ENCODE data around the gene DRC1.
A peak's percentile ranks its signal among the peaks of the same experiment; 100 is the strongest.

The DRC1 gene

DNA sequence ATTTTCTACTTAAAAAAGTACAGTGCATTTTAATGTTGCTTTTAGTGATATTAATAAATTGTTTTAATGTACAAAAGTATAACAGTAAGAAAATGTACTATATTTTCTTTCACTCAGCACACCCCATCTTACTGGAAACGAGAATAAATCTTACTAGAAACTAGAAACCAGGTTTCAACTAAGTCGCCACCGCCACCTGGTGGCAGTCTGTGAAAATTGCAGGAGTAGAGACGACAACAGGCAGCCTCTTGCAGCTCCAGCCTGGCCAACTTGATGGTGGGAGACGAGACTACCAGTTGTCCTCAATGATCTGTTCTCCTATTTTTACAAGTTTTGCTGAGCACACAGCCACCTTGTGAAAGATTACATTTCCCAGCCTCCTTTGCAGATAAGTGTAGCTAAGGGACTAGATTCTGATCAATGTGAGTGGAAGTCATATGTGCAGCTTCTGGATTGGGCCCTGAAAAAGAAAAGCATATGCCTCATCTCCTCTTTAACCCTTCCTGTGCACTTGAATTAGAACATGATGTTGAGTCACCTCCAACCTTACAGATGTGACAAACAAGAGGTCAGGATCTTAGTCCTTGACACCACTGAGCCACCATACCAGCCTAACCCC is 67.5 kb downstream of the DRC1 start:
- Mint-ChIP-seq H3K27ac (no peak overlapping the region), H3K9me3 (peaks cover 19 to 23% of the 10 kb centered on the region in 2 donors), H3K36me3 (no peaks in the 10 kb centered on the region), H3K4me3 (no peak overlapping the region), H3K27me3 (no peaks in the 10 kb centered on the region), H3K4me1 (no peaks in the 10 kb centered on the region)
- DNase-seq (peak; percentile 16), ATAC-seq (replicated peaks) (no peak)

DNA sequence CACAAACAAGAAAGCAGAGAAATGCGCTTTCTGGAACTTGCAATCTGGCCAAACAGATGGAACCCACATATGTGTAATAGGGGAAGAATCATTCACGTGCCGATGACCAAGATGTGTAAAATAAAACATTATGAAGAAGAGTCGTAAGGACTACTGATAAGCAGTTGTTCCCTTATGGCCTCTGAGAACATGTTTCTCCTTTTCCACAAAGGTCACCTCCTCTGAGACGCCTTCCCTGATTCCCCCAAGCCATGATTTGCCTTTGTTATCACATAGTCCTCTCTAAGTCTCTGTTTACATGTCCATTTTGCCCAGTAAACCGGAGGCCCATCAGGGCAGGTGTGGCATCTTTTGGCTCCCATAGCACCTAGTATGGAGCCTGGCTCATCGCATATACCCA is 68.2 kb downstream of the DRC1 start:
- no peak overlapping the region for H3K27ac Mint-ChIP-seq
- no peaks in the 10 kb centered on the region for H3K36me3 Mint-ChIP-seq
- H3K27me3 Mint-ChIP-seq, result no peaks in the 10 kb centered on the region
- no peak overlapping the region for H3K4me3 Mint-ChIP-seq
- H3K4me1 Mint-ChIP-seq, result no peaks in the 10 kb centered on the region
- peaks cover 19 to 23% of the 10 kb centered on the region in 2 donors for H3K9me3 Mint-ChIP-seq
- DNase-seq (no peak), ATAC-seq (replicated peaks) (no peak)

DNA sequence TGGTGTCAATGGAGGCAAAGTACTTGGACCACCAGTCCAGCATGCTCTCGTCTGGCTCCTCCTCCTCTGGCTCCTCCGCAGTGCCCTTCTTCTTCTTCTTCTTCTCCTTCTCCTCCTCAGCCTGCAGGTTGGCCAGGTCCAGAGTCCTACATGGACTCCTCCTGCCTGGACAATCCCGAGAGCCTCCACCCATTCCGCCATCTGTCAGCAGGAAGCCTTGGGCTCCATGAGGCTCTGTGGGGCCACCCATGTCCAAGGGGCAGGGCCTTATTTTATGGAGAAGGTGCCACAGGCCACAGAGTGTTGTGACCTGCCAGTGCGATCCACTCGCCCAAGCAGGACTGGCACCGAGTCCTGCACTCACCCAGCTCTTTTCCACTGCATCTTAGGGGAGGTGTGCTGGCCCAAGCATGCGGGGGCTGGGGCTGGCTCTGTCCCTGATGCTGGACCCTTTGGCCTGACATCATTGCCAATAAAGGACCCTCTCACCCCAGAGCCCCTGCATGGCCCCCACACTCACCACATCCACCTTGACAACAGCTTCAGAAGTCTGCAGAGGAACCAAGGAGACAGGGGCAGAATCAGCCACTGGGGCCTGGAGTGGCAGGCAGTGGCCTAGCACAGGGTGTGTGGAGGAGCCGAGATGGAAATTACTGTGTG is 69.0 kb downstream of the DRC1 start:
- Mint-ChIP-seq H3K27me3 (no peaks in the 10 kb centered on the region), H3K4me1 (no peaks in the 10 kb centered on the region), H3K9me3 (peaks cover 19 to 23% of the 10 kb centered on the region in 2 donors), H3K4me3 (no peak overlapping the region), H3K36me3 (no peaks in the 10 kb centered on the region), H3K27ac (no peak overlapping the region)
- DNase-seq, result no peak
- no peak for ATAC-seq (replicated peaks)

DNA sequence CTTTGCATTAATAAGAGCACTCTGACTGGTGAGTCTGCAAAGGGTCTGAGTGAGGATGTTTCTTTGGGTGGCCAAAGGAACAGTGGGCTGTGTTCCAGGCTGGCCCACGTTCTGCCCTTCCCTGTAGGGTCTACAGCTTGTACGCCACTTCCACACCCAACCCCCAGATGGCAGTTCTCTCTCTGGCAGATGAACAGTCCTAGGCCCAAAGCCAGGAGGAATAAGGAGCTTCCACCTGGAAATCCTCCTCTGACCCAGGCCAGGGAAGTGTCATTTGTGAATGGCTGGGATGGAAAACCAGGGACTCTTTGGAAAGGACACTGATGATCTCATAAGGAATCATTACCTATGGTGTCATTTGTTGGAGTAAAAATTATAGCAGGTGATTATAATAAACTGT is 69.6 kb downstream of the DRC1 start:
- DNase-seq, result no peak
- no peak for ATAC-seq (replicated peaks)
- Mint-ChIP-seq H3K27me3 (no peaks in the 10 kb centered on the region), H3K4me3 (no peak overlapping the region), H3K9me3 (peaks cover 19 to 23% of the 10 kb centered on the region in 2 donors), H3K27ac (no peak overlapping the region), H3K36me3 (no peaks in the 10 kb centered on the region), H3K4me1 (no peaks in the 10 kb centered on the region)

DNA sequence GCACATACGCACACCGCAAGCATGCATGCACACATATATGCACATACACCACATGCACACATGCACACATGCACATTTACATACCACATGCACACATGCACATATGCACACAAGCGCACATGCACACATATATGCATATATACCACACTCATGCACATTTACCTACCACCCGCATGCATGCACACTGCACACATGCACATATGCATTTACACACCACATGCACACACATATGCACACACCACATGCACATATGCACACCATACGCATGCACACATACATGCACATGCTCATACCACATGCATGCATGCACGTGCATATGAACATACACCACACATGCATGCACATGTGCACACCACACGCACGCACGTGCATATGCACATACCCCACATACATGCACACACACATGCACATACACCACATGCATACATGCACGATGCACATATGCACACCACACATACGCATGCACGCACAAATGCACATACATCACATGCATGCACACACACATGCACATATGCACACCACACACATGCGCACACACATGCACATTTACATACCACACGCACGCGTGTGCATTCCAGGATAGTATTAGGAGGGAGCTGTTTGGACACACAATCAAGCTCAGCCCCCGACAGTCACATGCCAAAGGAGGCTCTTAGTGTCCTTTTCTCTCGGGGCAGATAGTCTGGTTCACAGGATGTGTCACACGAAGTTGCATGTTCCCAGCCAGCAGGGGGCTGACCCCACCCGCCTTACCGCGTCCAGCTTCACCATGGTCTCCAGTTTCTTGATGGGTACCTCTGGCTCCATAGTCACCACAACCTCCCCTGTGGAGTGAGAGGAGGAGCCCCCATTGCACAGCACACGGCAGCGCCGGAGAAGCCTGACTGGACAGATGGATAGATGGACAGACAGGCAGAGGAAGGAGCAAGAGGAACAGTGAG is 70.3 kb downstream of the DRC1 start:
- H3K4me1 Mint-ChIP-seq, result no peaks in the 10 kb centered on the region
- H3K27me3 Mint-ChIP-seq, result no peaks in the 10 kb centered on the region
- H3K9me3 Mint-ChIP-seq, result peaks cover 19 to 23% of the 10 kb centered on the region in 2 donors
- no peak for DNase-seq
- no peak overlapping the region for H3K4me3 Mint-ChIP-seq
- H3K27ac Mint-ChIP-seq, result no peak overlapping the region
- ATAC-seq (replicated peaks), result no peak
- H3K36me3 Mint-ChIP-seq, result no peaks in the 10 kb centered on the region

DNA sequence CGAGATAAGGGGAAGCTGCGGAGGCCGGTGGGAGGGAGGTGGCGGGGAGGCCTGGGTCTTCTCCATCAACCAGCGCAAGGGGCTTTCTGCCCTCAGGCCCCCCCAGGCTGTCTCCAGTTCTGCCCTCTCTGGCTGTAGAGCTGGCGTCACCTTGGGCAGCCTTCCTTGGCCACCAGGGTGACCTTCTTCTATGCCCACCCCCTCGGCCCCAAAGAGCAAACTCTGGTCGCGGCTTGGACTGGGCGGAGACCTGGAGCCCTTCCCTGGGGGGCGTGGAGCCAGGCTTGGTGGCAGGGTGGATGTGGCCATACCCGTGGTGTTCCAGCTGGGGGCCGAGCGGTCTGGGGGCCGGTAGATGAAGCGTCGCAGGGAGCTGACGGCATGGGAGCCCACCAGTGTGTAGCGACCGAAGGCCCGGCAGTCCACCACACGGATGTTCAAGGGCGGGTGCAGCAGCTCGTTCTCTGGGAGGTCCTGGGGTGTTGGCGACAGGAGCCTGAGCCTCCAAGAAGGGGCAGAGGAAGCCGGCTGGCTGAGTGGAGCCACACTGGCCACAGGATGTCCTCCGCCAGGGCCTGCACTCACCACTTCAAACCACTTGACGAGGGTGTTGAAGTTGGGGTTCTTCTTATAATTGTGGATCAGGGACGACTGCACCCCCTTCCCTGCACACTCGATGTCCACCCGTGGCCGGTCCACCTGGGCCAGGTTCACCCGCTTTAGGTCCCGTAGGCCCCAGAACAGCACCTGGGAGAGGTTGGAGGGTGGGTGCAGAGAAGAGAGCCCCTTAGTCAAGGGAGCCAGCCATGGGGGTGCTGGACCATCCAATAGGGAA is 71.3 kb downstream of the DRC1 start:
- H3K4me1 Mint-ChIP-seq, result peaks cover 2 to 8% of the 10 kb centered on the region in 2 donors
- H3K4me3 Mint-ChIP-seq, result no peak overlapping the region
- ATAC-seq (replicated peaks), result no peak
- peaks cover 19 to 23% of the 10 kb centered on the region in 2 donors for H3K9me3 Mint-ChIP-seq
- H3K27me3 Mint-ChIP-seq, result peaks cover 4 to 7% of the 10 kb centered on the region in 2 donors
- no peak for DNase-seq
- H3K27ac Mint-ChIP-seq, result no peak overlapping the region
- H3K36me3 Mint-ChIP-seq, result no peaks in the 10 kb centered on the region

DNA sequence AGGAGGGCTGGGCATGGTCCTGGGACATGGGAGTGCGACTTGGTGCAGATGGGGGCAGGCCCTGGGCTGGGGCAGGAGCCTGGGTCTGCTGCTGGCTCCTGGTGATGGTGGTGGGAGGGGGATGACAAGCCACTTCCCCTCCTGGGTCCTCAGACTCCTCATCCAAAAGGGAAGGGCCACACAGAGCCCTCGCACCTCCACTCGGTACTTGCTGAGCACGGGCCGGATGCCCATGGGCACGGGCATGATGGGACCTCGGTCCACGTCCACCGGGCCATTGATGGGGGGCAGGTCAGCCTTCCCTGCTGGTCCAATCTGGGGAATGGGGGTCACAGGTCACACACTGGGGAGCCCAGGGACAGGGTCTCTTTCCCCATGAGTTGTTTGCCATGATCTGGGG is 72.1 kb downstream of the DRC1 start:
- DNase-seq, result no peak
- ATAC-seq (replicated peaks), result no peak
- Mint-ChIP-seq H3K36me3 (no peaks in the 10 kb centered on the region), H3K9me3 (peaks cover 18 to 19% of the 10 kb centered on the region in 2 donors), H3K4me1 (peaks cover 2 to 8% of the 10 kb centered on the region in 2 donors), H3K27ac (no peak overlapping the region), H3K4me3 (no peak overlapping the region), H3K27me3 (peaks cover 4 to 10% of the 10 kb centered on the region in 2 donors)

DNA sequence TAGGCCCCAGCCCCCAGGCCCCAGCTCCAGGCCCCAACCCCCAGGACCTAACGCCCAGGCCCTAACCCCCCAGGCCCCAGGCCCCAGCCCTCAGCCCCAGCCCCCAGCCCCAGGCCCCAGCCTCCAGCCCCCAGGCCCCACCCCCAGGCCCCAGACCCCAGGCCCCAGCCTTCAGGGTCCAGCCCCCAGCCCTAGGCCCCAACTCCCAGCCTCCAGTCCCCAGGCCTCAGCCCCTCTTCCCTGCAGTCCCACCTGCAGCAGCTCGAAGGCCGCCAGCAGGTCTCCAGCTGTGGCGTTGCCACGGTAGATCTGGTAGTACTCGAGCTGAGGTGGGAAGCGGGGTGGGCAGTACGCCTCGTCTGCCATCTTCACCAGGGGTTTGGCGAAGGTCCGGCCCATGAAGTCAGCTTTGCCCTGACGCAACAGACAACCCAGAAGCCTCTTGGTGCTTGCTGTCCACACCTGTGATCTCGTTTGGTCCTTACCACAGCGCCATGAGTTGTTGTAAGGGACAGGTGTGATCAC is 72.6 kb downstream of the DRC1 start:
- Mint-ChIP-seq H3K4me3 (no peak overlapping the region), H3K27ac (no peak overlapping the region), H3K36me3 (no peaks in the 10 kb centered on the region), H3K27me3 (peaks cover 4 to 10% of the 10 kb centered on the region in 2 donors), H3K4me1 (peaks cover 2 to 8% of the 10 kb centered on the region in 2 donors), H3K9me3 (peaks cover 15 to 16% of the 10 kb centered on the region in 2 donors)
- ATAC-seq (replicated peaks) (no peak), DNase-seq (no peak)

DNA sequence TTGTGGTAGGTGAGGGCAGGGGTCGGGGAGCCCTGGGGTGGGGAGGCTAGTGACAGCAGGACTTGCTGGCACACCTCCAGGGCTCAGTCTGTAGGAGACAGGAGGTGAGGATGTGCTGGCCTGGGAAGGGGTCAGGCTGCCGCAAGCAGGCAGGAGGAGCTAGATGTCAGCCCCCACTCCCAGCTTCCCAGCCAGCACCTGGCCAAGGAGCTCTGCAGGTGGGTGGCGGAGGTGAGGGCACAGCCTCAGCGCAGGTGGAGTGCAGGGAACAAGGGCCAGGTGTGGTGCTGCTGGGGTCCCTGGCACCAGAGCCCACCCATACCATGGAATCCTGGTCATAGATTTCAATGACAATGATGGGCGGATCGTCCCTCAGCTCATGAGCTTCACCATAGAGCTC is 73.3 kb downstream of the DRC1 start:
- Mint-ChIP-seq H3K4me1 (peaks cover 2 to 8% of the 10 kb centered on the region in 2 donors), H3K27me3 (peaks cover 4 to 10% of the 10 kb centered on the region in 2 donors), H3K27ac (no peak overlapping the region), H3K9me3 (peaks cover 9% of the 10 kb centered on the region in 2 donors), H3K36me3 (no peaks in the 10 kb centered on the region), H3K4me3 (no peak overlapping the region)
- ATAC-seq (replicated peaks) (no peak), DNase-seq (no peak)

DNA sequence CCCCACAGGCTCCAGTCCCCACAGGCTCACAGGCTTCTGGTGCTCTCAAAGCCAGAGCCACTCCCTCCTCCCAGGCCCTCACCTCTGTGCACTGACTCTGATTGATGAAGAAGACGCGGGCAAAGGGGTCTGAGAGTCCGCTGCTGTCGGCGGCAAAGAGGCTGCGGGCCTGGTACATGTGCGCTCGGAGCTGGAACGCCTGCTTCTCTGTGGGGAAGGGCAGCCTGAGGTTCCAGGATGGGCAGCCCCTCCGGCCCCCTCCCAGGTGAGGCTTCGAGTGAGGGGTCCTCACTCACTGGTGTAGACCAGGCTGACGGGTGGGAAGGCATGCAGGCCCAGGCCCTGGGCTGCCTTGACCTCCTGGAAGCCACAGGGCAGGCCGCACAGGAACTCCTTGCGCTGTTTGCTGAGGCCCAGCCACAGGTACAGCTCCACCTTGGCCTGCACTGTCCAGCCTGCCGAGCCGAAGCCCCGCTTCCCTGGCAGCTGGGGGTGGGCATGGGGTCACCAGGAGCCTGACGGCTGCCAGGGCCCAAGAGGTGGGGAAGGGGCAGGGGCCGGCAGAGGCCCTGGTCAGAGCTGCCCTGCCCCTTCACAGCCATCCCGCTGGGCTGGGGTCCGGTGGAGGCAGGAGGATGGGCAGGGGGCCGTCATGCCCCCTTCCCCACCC is 74.2 kb downstream of the DRC1 start:
- Mint-ChIP-seq H3K4me3 (no peak overlapping the region), H3K4me1 (peaks cover 2 to 8% of the 10 kb centered on the region in 2 donors), H3K27ac (no peak overlapping the region), H3K9me3 (peaks cover 6 to 7% of the 10 kb centered on the region in 2 donors), H3K27me3 (peaks cover 4 to 10% of the 10 kb centered on the region in 2 donors), H3K36me3 (no peaks in the 10 kb centered on the region)
- no peak for DNase-seq
- no peak for ATAC-seq (replicated peaks)

DNA sequence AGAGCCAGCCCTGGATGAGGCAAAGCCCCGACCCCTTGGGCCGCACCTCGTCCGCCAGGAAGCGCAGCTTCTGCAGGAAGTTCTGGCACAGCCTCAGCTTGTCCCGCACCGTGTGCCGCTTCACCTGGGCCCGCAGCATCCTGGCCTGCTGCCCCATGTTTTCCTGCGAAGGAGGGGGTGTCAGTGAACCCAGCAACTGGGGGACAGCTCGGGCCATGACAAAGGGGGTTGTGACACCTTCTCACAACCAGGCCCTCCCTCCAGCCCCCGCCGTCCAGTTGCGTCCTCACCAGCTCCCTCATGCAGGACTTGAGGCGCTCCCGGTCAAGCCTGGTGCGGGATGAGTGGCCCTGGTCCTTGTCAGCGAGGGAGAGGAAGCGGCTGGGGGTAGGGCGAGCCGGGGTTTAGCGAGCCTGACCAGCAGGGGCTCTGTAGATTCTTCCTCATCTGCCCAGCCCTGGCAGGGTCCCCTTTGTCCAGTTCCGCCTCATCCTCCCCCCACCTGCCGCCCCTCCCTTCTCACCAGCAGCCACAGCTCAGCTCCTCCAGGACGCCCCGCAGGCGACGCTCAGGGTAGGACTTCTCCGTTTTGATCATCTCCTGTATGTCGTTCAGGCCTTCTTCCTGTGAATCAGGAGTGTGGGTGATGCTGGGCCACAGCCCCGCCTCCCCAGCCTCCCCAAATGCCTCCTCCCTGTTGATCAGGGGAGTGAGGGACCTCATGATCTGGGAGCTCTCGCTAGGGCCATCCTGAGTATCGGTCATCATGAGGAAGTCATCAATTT is 75.6 kb downstream of the DRC1 start:
- Mint-ChIP-seq H3K9me3 (peaks cover 0 to 1% of the 10 kb centered on the region in 2 donors), H3K36me3 (no peaks in the 10 kb centered on the region), H3K4me3 (no peak overlapping the region), H3K27me3 (peaks cover 4 to 10% of the 10 kb centered on the region in 2 donors), H3K4me1 (peaks cover 2 to 8% of the 10 kb centered on the region in 2 donors), H3K27ac (no peak overlapping the region)
- ATAC-seq (replicated peaks), result peak in 1 of 2 donors; percentile 21
- no peak for DNase-seq

DNA sequence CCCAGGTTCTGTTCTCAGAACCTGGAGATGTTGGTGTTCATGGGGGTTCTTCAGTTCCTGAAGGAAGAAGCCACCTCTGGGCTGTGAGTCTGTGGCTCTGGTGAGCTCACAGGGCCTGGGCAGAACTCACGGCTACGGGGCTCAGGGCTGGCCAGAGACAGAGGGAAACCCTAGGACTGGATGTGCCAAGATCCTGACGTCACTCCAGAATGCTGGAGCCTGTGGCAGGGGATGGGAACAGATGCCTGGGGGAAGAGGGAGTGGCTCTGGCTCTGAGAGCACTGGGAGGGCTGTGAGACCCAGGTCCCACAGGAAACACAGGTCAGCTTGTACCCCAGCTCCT is 76.2 kb downstream of the DRC1 start, which contains the start of gene OTOF:
Gene OTOF, minus strand, starts transcription at position 214 of the 343 bp plus-strand sequence.
- H3K27ac Mint-ChIP-seq, result no peak within 1 kb of the TSS

More for the DNA sequence above, 76.2 kb downstream of the DRC1 start, which contains the start of gene OTOF:
- ATAC-seq (replicated peaks), result no peak
- Mint-ChIP-seq H3K27me3 (peaks cover 9 to 10% of the 10 kb centered on the region in 2 donors), H3K36me3 (no peaks in the 10 kb centered on the region), H3K9me3 (peaks cover 0 to 2% of the 10 kb centered on the region in 2 donors), H3K4me1 (peaks cover 2 to 8% of the 10 kb centered on the region in 2 donors), H3K4me3 (no peak within 1 kb of the TSS)
- no peak for DNase-seq

Data from stimulated activated naive B cell treated with anti-CD40 and anti-IgM and Interleukin-4, amounts not matched to agents 10 μg/mL and 1 μg/mL and 100 μg/mL, for 72 hours (primary cell).